HG02938 (cell line): Measurements from ENCODE around the gene NHERF2.

ENCODE experiments used
- ATAC-seq: cut with Tn5 transposase; IDR thresholded peaks from one replicate; pipeline ENCODE4 v1.9.1; 2021; ENCODE audit warnings: mild to moderate bottlenecking, moderate library complexity; ENCODE audit not compliant: unreplicated experiment

Gene NHERF2

DNA sequence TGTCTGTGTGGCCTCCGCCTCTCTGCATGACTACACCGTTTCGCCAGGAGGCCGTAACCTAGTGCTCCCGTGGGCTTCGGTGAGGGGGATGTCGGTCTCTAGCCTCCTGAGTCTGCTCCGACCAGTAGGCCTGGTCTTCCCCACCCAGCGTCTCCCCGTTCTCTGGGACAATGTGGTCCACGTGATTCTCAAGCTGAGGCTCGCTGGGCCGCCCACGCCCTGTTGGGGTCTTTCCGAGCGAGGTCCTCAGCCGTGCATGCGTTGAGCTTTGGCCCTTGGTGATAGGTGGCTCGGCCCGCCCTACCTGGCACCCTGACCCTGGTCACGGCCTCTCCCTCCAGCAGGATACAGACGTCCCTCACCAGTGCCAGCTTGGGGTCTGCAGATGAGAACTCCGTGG, 52.0 kb downstream of the NHERF2 start:
- ATAC-seq: no peak

DNA sequence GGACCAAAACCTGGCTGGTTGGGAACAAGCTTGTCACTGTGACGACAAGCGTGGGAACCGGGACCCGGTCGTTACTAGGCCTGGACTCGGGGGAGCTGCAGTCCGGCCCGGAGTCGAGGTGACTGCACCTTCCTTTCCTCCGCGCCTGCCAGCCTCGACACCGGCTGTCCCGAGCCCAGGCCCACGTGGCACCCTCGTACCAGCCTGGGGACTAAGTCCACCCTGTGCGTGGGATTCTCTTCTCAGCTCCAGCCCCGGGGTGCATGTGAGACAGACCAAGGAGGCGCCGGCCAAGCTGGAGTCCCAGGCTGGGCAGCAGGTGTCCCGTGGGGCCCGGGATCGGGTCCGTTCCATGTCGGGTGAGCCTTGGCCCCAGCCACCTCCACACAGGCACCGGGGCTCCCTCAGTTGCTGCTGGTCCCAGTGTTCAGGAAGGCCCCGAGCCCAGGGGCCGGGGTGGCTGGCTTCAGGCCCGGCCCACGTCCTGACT, 52.7 kb downstream of the NHERF2 start:
- no peak for ATAC-seq

DNA sequence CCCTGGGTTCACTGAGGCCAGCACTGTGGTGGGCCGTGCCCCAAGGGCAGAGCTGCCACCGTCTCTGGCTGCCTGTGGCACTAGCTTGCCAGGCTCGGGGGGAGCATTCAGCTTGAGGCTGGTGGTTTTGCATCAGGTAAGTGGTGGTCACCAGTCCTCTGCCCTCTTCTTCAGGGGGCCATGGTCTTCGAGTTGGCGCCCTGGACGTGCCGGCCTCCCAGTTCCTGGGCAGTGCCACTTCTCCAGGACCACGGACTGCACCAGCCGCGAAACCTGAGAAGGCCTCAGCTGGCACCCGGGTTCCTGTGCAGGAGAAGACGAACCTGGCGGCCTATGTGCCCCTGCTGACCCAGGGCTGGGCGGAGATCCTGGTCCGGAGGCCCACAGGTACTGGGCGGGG, 53.3 kb downstream of the NHERF2 start:
- no peak for ATAC-seq

GRCh38 chr16:2081201-2082084, 54.7 kb downstream of the NHERF2 start:
- ATAC-seq: no peak

- ATAC-seq: no peak
These were observed 55.7 kb downstream of the NHERF2 start for GRCh38 chr16:2082171-2082982.

- no peak for ATAC-seq
These were observed 56.3 kb downstream of the NHERF2 start for GRCh38 chr16:2082983-2083364.

DNA sequence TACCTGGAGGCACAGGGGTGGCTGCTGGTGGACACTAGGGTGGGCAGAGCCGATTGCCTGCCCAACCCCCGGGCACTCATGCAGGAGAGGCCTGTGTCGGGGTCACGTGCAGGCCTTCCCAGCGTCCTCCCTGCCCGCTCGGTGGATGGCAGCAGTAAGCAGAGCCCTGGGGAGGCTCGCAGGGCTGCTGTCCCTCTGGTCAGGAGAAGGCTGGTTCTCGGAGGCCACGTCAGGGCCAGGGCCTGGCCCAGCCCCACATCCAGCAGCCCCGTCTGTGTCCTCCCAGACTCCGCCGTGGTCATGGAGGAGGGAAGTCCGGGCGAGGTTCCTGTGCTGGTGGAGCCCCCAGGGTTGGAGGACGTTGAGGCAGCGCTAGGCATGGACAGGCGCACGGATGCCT, 56.7 kb downstream of the NHERF2 start:
- ATAC-seq: no peak

DNA sequence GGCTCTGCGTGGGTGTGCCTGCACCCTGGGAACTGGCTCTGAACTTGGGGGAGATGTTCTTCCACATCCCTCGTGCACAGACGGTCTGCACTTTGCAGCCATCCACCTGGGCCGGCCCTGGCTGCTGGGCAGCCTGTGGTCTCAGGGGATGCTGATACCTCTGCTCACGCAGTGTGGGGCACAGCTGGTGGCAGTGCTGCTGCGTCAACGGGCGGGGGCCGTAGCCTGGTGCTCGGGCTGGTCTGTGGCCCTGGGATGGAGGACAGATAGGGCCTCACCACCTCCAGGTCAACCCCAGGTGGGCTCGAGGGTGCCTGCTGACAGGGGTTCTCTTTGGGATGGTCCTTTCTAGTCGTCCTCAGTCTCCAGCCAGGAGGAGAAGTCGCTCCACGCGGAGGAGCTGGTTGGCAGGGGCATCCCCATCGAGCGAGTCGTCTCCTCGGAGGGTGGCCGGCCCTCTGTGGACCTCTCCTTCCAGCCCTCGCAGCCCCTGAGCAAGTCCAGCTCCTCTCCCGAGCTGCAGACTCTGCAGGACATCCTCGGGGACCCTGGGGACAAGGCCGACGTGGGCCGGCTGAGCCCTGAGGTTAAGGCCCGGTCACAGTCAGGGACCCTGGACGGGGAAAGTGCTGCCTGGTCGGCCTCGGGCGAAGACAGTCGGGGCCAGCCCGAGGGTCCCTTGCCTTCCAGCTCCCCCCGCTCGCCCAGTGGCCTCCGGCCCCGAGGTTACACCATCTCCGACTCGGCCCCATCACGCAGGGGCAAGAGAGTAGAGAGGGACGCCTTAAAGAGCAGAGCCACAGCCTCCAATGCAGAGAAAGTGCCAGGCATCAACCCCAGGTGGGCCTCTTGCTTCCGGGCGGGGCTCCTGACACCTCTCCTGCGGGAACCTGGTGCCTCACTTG, 57.4 kb downstream of the NHERF2 start:
- ATAC-seq: no peak

DNA sequence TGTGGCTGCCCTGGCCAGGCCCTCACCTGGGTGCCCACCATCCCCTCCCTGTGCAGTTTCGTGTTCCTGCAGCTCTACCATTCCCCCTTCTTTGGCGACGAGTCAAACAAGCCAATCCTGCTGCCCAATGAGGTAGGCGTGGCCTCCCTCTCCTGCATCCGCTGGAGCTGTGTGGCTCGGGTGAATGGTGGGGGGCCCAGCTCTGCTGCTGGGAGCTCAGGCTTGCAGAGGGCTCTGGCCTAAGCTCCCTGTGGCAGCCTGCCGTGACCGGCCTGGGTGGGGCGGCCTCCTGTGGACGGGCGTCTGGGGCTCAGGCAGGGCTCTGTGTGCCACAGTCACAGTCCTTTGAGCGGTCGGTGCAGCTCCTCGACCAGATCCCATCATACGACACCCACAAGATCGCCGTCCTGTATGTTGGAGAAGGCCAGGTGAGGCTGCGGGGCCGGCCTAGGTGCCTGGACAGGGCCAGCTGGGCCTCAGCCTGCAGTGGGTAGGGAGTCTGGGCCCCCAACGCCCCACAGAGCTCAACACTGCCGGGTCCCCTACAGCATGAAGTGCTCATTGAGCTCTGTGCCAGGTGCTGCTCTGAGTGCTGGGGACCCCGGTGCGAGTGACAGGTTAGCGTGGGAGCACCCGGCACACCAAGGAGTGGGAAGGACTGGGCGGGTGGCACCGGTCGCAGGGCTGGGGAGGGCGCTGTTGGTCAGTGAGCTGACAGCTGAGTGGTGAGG, 58.4 kb downstream of the NHERF2 start:
- ATAC-seq: no peak

GRCh38 chr16:2085669-2086068, 59.0 kb downstream of the NHERF2 start:
- ATAC-seq: no peak

GRCh38 chr16:2086106-2086742, 59.5 kb downstream of the NHERF2 start:
- no peak for ATAC-seq

GRCh38 chr16:2086812-2087747, 60.4 kb downstream of the NHERF2 start:
- ATAC-seq: no peak

- no peak for ATAC-seq
These were observed 61.3 kb downstream of the NHERF2 start for GRCh38 chr16:2087748-2088631.
